ENCODE data around the gene NPR1.
"Not testable (repeated sequence)": the region's sequence is repeated elsewhere in the genome, so short reads cannot be mapped to it uniquely, and the experiment has no call there.

NPR1 gene

DNA sequence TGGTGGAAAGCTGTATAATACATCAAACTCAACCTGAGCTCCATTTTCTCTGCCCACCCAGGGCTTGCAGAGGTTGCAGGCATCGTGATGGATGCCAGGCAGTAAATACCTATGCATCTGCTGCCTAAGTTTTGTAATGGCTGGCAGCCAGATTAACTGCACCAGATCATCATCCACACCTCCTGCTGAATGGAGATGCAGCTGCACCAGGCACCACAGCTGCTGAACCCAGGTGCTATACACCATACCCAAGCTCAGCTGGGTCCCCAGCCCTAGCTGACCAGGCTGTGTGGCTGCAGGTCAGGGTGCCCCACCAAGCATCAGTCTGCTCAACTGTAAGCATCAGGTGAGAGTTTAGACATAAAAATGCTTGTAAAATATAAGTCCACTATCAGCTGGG lies 26.7 kb upstream of the NPR1 start:
- no peak for DNase-seq

DNA sequence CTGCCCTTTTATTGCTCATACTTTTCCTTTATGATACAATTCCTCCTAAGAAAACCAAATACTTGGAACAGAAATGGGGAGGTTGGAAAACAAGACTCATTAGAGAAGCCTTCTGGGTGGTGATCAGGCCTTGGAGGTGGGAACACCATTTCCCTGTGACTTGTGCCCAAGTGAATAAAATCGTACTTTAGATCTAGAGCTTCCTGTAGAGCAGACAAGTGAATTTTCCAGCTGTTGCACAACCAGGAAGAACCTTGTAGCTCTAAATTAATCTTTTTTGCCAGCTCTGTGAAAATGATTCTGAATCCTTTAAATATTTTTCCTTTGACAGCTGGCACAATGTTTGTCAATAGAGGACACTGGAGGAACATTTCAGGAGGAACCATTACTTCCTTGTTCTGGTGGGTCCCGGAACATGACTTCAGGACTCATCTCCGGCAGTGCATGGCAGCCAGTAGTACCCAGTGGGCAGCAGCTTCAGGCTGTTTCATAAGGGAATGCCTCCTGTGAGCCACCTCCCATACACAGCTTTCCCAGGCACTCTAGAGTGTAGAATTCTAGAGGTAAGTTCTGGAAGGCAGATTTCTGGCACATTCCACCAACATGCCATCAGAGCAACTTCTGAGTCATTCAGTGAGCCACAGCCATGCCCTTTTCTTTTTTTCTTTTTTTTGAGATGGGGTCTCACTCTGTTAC lies 25.5 kb upstream of the NPR1 start:
- no peak for DNase-seq

DNA sequence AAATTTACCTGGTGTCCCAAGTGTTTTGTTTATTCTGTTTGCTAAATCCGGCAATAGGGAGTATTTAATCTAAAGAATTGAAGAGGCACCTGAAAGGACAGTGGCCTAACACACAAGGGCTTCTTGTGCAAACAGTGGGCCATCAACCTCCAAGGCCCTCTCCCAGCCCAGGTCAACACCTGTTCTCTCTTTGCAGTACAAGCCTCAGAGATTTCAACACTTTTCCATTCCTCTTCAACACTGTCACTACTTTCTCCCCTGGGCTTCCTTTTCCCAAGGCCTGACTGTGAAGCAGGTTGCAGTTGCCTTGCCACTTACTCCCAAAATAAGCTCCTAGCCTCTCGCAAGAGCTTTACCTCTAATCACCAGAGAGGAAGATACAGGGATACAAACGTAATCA lies 23.2 kb upstream of the NPR1 start:
- DNase-seq, result no peak

DNA sequence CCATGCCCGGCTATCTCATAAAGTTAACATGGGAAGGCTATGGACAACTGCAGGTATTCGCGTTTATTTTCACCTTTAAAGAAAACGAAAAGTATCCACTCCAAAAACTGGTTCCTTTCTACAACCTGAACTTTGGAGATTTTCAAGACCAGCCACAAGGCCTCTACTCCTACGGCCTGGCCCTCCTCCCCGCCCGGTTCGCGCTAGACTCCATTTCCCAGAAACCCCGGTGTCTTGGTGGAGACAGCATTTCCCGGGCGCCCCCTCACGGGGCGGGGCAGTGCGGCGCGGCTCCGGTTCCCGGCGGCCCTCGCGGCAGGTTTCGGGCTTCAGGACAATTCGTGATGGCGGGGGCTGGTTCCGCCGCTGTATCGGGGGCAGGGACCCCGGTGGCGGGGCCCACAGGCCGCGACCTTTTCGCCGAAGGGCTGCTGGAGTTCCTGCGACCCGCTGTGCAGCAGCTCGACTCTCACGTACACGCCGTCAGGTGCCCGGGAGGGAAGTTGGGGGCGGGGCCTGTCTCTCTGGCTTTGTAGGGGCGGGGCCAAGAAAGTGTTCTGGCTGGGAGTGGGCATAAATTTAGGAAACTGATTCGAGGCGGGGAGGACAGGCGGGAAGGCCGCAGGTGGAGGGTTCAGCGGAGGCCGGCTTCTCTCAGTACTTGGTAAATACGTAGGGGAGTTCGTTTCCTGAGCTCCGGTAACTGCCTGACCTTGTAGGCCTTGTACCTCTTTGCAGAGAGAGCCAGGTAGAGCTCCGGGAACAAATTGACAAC lies 19.9 kb upstream of the NPR1 start, which contains the start of gene SNAPIN:
SNAPIN (plus strand) TSS at position 304 of the 775 bp plus-strand sequence; CDS start at position 345, 41 bp downstream.
- DNase-seq, result peak; percentile 89

DNA sequence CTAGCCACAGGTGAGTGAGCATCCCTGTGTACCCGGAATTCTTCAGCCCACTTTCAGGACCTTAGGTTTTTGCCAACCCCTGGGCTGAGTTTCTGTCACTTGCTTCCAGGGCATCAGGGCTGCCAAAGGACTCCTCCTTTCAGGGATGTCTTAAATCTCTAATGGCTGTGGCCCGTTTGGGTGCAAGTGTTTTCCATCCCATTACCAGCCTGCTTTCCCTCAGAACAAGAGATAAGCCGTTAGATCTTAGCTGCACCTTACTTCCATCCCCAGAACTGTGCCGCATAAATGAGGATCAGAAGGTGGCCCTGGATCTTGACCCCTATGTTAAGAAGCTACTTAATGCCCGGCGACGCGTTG lies 19.3 kb upstream of the NPR1 start:
- no peak for DNase-seq

DNA sequence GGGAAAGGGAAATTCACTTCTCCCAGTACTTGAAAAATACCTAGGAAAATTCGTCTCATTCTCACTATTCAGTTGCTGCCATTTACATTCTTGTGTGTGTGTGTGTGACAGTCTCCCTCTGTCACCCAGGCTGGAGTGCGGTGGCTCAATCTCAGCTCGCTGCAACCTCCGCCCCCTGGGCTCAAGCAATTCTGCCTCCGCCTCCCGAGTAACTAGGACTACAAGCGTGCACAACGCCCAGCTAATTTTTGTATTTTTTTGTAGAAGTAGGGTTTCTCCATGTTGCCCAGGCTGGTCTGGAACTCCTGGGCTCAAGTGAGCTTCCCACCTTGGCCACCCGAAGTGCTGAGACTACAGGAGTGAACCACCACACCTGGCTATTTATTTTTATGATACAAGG lies 18.8 kb upstream of the NPR1 start:
- DNase-seq, result no peak

DNA sequence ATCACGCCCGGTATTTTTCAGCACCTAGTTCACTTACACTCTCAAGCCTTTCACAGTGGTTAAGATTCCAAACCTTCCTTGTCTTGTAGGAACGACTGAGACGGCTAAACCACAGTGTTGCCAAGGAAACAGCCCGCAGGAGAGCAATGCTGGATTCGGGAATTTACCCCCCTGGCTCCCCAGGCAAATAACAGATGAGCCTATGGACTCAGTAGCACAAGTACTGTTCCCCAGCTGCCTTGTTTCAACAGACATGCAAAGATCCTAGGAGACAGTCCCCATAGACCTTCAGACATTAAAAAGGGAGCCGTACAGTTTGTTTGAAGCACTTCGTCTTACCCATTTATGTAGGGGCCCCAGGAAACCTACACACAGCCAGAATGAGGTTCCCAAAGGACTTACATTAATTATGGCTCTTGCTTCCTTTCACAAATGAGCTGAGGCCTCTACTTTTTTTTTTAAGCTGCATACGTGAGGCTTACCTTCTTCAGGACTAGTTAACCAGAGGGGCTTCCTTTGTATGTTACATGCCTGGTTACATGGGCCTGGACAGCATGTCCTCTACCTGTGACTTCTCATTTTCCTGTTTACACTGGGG lies 17.3 kb upstream of the NPR1 start:
- DNase-seq, result no peak

DNA sequence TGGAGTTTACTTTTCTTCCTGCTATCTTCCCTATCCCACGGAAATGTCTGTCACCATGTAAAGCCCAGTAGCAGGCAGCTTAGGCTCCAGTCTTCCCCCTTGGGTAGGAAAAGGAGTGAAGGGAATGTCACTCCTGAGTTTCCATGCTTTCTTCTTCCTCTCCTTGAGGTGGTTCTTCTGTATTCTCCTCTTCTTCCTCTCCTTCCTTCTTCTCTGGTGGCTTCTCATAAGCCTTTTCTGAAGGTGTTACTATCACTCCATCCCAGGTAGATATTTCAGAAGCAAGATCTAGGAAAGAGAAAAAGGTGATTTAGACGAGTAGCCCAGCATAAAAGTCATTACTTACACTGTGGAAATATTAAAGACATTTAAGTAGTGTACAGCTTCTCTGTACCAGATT lies 16.2 kb upstream of the NPR1 start:
- DNase-seq, result no peak

DNA sequence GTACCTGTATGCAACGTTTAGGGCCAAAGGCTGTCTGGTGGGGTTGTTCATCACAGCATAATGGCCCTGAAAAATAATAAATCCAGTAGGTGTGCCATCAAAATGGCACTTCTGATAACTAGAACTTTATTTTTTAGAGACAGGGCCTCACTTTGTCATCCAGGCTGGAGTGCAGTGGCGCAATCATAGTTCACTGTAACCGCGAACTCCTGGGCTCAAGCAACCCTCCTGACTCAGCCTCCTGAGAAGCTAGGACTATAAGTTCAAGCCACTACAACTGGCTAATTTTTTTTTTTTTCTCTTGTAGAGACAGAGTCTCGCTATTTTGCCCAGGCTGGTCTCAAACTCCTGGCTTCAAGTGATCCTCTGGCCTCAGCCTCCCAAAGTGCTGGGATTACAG lies 15.3 kb upstream of the NPR1 start:
- no peak for DNase-seq

DNA sequence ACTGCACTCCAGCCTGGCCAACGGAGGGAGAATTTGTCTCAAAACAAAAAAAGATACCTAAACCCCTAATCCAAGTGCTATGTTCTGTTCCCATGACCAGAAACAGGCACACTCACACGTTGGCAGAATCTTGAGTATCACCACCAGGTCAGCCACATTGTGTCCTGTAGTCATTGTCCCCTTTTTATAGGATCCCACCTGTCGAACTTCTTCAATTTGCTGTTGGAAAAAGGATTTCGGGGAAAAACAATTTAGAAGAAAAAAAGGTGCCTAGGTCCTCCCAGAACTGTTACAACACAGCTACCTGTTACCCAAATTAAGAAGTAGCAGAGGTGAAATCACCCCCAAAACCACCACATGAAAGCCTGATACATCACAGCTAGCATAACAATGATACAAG lies 11.0 kb upstream of the NPR1 start:
- no peak for DNase-seq

DNA sequence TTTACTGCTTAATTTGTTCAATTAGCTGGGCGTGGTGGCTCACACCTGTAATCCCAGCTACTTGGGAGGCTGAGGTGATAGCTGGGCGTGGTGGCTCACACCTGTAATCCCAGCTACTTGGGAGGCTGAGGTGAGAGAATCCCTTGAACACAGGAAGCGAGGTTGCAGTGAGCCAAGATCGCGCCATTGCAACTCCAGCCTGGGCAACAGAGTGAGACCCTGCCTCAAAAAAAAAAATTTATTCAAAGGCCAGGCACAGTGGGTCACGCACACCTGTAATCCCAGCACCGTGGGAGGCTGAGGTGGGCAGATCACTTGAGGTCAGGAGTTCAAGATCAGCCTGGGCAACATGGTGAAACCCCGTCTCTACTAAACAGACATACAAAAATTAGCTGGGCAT lies 9.8 kb upstream of the NPR1 start:
- DNase-seq, result not testable (repeated sequence)

DNA sequence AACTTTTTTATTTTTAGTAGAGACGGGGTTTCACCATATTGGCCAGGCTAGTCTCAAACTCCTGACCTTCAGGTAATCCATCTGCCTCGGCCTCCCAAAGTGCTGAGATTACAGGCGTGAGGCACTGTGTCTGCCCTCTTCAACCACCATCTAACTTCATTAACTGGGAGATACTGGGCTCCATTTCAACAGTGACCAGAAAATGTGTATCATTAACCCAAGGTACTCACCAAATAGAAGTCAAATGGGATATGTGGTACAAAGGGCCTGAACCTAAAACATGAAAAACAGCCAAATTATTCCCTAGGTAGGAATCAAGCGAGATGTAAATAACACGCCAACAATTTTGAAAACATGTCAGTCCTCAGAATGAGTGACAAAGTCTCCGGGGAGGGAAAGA lies 8.9 kb upstream of the NPR1 start:
- DNase-seq, result no peak

DNA sequence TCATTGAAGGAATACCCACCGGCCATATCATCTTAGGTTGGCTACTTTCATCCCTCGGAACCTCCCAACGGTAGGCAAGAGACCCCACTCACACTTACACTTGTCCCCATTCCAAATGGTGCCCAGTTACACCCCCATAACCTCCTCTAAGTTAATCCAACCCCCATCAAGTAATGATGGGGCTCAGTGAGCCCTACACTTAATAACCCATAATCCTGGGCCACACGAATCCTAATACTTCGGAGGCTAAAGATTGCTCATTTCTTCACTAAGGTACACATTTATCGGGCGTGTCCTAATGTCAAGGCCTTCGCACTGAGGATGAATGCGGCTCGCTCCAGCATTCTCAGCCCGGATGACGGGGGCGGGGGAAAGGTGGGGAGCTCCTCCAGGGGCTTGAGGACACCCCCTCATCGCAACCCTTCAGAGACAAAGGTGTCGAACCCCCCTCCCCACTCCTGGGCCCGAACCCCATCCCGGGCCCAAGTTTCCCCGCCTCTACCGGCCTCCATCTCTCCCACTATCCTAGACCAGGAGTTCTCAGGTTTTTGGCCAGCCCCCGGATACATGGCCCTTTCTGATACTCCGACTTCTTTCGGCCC lies 8.1 kb upstream of the NPR1 start:
- no peak for DNase-seq

DNA sequence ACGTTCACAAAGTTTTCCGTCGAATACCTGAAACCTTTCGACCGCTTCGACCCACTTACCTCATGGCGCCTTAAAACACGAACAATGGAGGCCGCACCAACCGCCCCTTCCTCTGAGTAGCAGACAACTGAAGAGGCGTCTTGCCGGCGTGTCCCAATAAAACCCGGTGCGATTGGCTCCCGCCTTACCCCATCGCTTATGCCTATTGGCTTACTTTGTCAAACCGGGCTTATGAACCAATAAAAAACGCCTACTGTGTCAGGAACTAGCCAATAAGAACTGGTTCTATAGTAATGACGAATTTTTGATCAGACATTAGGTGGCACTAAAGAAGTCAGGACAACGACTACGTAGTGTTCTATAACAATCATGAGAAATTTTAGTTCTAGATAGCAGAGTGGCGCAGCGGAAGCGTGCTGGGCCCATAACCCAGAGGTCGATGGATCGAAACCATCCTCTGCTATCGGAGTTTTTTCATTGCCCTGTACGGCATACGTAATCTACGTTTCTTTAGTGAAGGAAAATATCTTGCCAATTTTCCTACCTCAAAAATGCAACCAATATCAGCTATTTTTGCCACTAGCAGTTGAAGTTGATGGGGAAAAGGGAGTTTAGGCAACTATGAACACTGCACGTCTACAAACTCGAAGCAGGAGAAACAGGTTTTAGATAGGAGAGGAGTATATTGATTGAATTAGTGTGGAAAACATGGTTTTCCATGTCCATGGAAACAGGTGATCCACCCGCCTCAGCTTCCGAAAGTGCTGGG lies 7.4 kb upstream of the NPR1 start, which contains the start of gene ILF2:
ILF2 (minus strand) TSS at position 135 of the 769 bp plus-strand sequence; CDS start at position 64, 71 bp downstream.
- peak; percentile 99 for DNase-seq

DNA sequence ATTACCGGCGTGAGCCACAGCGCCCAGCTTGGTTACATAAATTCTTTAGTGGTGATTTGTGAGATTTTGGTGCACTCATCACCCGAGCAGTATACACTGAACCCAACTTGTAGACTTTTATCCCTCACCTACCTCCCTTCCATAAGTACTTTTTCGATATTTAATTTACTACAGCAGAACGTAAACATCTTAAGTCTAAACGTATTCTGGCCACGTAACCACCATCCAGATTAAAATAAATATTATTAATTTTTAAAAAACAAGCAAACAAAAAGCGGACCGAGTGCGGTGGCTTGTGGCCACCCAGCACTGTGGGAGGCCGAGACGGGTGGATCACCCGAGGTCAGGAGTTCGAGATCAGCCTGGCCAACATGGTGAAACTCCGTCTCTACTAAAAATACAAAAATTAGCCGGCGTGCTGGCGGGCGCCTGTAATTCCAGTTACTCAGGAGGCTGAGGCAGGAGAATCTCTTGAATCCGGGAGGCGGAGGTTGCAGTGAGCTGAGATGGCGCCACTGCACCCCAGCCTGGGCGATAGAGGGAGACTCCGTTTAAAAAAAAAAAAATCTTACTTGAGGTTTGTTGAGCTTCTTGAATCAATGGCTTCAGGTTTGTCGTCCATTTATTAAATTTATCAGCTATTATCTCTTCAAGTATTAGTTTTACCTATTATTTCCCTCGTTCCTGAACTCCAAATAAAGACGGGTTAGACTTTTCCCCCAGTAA lies 6.7 kb upstream of the NPR1 start:
- not testable (repeated sequence) for DNase-seq

DNA sequence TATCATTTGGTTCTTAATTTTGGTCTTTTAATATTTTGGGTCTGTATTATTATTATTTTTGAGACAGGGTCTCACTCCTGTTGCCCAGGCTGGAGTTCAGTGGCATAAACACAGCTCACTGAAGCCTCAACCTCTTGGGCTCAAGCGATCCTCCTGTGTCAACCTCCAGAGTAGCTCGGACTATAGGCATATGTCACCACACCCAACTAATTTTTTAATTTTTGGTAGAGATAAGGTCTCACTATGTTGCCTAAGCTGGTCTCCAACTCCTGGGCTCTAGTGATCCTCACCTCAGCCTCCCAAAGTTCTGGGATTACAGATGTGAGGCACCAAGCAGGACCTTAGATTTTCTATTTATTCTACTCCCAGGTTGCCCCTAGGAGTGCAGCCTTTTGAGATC lies 5.0 kb upstream of the NPR1 start:
- DNase-seq, result no peak

DNA sequence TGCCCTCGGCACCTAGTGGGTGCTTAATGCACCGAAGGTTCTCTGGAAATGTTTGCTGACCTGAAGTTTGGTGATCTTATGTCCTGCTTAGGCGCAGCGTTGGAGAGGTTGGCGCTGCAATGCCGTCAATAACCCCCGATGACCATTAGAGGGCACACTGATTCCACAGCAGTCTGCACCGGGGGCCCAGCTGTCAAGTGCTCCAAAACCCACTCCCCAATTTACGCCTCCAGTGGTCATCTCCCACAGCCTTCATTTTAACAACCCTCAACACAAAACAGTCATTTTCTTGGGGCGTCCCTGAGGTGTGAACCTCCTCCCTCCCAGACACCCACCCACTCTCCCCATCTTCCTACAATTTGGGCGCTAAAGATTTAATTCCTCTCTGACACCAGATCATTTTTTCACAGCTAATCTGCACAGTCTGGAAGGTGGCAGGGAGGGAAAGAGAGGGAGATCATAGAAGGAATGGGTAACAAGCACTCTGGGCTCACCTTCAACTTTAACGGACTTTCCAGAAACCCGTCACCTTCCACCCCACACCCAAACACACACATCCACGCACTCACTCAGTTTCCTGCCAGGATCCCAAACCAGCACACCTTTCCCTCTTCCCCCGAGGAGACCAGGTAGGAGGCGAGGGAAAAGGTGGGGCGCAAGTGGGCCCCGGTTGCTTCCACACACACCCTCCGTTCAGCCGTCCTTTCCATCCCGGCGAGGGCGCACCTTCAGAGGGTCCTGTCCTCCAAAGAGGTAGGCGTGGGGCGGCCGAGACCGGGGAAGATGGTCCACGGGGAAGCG lies 570 bp upstream of the NPR1 start:
- no peak for DNase-seq

DNA sequence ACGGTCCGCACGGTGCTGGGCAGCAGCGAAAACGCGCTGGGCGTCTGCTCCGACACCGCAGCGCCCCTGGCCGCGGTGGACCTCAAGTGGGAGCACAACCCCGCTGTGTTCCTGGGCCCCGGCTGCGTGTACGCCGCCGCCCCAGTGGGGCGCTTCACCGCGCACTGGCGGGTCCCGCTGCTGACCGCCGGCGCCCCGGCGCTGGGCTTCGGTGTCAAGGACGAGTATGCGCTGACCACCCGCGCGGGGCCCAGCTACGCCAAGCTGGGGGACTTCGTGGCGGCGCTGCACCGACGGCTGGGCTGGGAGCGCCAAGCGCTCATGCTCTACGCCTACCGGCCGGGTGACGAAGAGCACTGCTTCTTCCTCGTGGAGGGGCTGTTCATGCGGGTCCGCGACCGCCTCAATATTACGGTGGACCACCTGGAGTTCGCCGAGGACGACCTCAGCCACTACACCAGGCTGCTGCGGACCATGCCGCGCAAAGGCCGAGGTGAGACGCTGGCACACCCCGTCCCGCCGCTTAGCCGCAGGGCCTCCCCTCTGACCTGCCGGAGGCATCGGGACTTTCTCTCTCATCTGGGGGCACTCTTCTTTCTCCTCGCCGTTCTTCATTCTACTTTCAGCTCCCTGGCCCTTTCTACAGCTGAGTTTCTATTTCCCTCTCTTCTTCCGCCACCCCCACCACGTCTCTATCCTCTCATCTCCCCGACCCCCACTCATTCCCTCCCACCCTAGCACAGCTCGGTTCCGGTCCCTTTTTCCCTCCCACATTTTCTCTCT lies 1.0 kb downstream of the NPR1 start:
- DNase-seq, result no peak

DNA sequence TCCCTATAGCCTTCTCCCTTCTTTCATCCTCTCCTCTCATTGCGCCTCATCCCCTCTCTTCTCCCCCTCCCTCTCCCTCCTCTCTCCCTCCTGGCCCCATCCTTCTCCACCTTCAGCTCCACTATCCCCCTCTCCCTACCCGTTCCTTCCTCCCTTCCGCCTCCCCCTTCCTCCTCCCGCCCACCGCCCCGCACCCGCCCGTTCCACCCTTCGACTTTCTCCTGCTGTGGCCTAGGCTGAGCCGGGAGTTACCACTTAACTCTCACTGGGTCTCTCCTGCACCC lies 1.6 kb downstream of the NPR1 start:
- DNase-seq, result no peak

DNA sequence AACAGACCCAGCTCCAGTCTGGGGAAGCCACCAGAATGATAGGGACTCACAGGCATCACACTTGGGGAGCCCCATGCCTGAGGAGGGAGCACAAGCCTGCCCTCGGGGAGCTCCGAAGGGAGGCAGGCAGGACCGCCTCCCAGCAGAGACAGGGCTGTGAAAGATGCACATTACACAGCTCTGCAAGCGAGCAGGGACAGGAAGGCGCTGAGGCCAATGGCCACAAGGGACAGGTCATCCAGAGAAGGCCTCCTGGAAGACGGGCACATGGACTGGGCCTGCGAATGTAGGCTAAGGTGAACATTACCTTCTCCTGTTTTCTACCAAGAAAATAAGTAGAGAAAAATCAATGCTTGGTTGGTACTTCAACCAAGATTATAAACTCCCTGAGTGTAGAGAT lies 4.2 kb downstream of the NPR1 start:
- no peak for DNase-seq

DNA sequence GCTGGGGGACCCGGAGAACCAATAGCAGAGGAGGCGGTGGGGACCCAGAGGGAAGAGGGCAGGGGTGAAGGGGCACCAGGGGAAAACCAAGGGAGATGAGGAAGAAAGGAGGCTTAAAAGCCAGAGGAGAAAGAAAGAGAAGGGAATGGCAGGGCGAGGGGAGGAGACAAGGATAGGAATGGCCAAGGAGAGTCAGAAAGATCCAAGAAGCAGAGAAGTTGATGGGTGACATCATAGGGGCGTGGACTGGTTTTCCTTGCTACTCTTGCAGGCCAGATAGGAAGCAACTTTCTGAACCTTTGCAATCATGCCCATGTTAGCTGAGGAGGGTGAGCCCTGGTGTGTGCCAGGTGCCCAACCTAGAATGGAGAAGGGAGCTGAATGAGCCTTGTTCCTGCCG lies 5.4 kb downstream of the NPR1 start:
- no peak for DNase-seq
